T-cell (primary cell): ENCODE measurements around the gene ADGRD1. TPM values are rescaled to one million over a fixed set of nuclear protein-coding genes. Genes with fewer than 3 reads are reported as not detected.

Source experiments
- ATAC-seq, 4 experiments: fragments of 200-7000 bp in 3 of 4; fragments of 150-1000 bp in 1 of 4; cut with Tn5 transposase; replicated peaks in 1 of 4; 1 replicate in 3 of 4; 2 replicates in 1 of 4; pipeline ENCODE4 v1.10.0; 2021; ENCODE audit warnings: moderate library complexity in 3 of 4, mild to moderate bottlenecking in 2 of 4, moderate number of reproducible peaks in 1 of 4
- CTCF ChIA-PET, 2 donors: fragments of 300-600 bp; sonication (Branson Sonifier 250); formaldehyde crosslinking; loops; one replicate each; lab custom pipeline; 2022; ENCODE audit warnings: antibody characterized with exemption in 2 of 2; lab: Charles Lee
- POLR2A ChIA-PET, 2 donors: fragments of 300-600 bp; sonication (Branson Sonifier 250); formaldehyde crosslinking; loops; one replicate each; lab custom pipeline; 2022; ENCODE audit warnings: antibody characterized with exemption in 2 of 2; lab: Charles Lee
- DNase-seq, 35 experiments: peaks; one replicate each; pipeline versions ENCODE4 v3.0.0 to v3.0.0-alpha.2; 2013 to 2023
- H3K27ac ChIP-seq: one replicate; pipeline ENCODE4 v1.5.1; 2013; ENCODE audit warnings: low read length
- H3K27me3 ChIP-seq, 2 experiments: replicated peaks in 1 of 2; 1 replicate in 1 of 2; 2 replicates in 1 of 2; pipeline versions ENCODE4 v1.6.1 to v1.7.0; 2013; ENCODE audit warnings: low read length in 1 of 2, mixed read lengths in 1 of 2; ENCODE audit not compliant: control insufficient read depth in 2 of 2, insufficient read depth in 2 of 2; ENCODE audit errors: extremely low read depth in 1 of 2
- H3K36me3 ChIP-seq, 2 donors: 1 replicate in 1 of 2; 2 replicates in 1 of 2; pipeline versions ENCODE4 v1.6.1 to v1.7.0; 2013; ENCODE audit warnings: low read length in 1 of 2; ENCODE audit not compliant: control insufficient read depth in 2 of 2, insufficient read depth in 1 of 2; ENCODE audit errors: extremely low read depth in 1 of 2
- H3K4me1 ChIP-seq, 2 experiments: 1 replicate in 1 of 2; 2 replicates in 1 of 2; pipeline versions ENCODE4 v1.6.1 to v1.7.0; 2013; ENCODE audit warnings: low read length in 2 of 2, mixed read lengths in 1 of 2; ENCODE audit not compliant: insufficient read depth in 2 of 2, control insufficient read depth in 1 of 2; ENCODE audit errors: extremely low read depth in 1 of 2
- H3K4me3 ChIP-seq, 2 donors: 1 replicate in 1 of 2; 2 replicates in 1 of 2; pipeline versions ENCODE4 v1.5.1 to v1.7.0; 2013; ENCODE audit warnings: mild to moderate bottlenecking in 2 of 2, low read length in 1 of 2, moderate library complexity in 1 of 2; ENCODE audit not compliant: control insufficient read depth in 1 of 2; ENCODE audit errors: extremely low read depth in 1 of 2
- H3K9me3 ChIP-seq: 2 replicates; pipeline ENCODE4 v1.7.0; 2013
- H3K27ac Mint-ChIP-seq, 2 donors: one replicate each; pipeline ENCODE4 v1.8.0; 2020 to 2021; ENCODE audit warnings: mild to moderate bottlenecking in 2 of 2, mixed read lengths in 2 of 2
- H3K27me3 Mint-ChIP-seq, 2 donors: one replicate each; pipeline ENCODE4 v1.8.0; 2021 to 2022; ENCODE audit warnings: mixed read lengths in 2 of 2
- H3K36me3 Mint-ChIP-seq: one replicate; pipeline ENCODE4 v1.8.0; 2021; ENCODE audit warnings: mixed read lengths
- H3K4me1 Mint-ChIP-seq, 3 donors: one replicate each; pipeline ENCODE4 v1.8.0; 2020 to 2022; ENCODE audit warnings: mixed read lengths in 3 of 3, mild to moderate bottlenecking in 1 of 3
- H3K4me3 Mint-ChIP-seq, 3 donors: one replicate each; pipeline ENCODE4 v1.8.0; 2020 to 2022; ENCODE audit warnings: mild to moderate bottlenecking in 3 of 3, mixed read lengths in 3 of 3, moderate library complexity in 3 of 3
- H3K9me3 Mint-ChIP-seq, 3 donors: one replicate each; pipeline ENCODE4 v1.8.0; 2020 to 2022; ENCODE audit warnings: mixed read lengths in 3 of 3
- WGBS: methylation state at CpG from one replicate; pipeline ENCODE4 v1.1.5; 2013; ENCODE audit warnings: missing lambda C conversion rate; ENCODE audit not compliant: insufficient coverage; 5-methylcytosine and 5-hydroxymethylcytosine counted together
- total RNA-seq, 35 experiments: library from RNA in 6 of 35; stranded (reverse) in 6 of 35; fragments of 120-200 nt in 1 of 35; gene quantifications; one replicate each; pipeline versions ENCODE4 v1.2.1 to v1.2.4 and lab custom pipeline; 2013 to 2026

The ADGRD1 gene
- total RNA-seq, 5 donors from 2014 or later (not counting 1 experiment from before 2014, with no cell fraction given) = 0.29 to 1.1 (median 0.43) TPM; not detected in 1

GRCh38 chr12:131049002-131049401 lies 95.3 kb downstream of the ADGRD1 start:
- no peak overlapping the region for H3K4me3 Mint-ChIP-seq
- no peaks in the 10 kb centered on the region for H3K4me1 Mint-ChIP-seq
- H3K36me3 Mint-ChIP-seq = no peaks in the 10 kb centered on the region
- H3K9me3 Mint-ChIP-seq = no peaks in the 10 kb centered on the region
- DNase-seq = no peak
- peaks cover 0 to 5% of the 10 kb centered on the region in 2 experiments for H3K27me3 ChIP-seq
- H3K27ac Mint-ChIP-seq = no peak overlapping the region
- no peak overlapping the region for H3K4me3 ChIP-seq
- H3K27ac ChIP-seq = no peak overlapping the region
- peaks cover 0 to 9% of the 10 kb centered on the region in 2 donors for H3K27me3 Mint-ChIP-seq
- ChIA-PET POLR2A (no interaction called here), CTCF (no interaction called here)
- no peak for ATAC-seq
- no peaks in the 10 kb centered on the region for H3K9me3 ChIP-seq
- WGBS = 93% methylated on average over 11 of the region's 11 CpGs
- H3K36me3 ChIP-seq = no peaks in the 10 kb centered on the region
- H3K4me1 ChIP-seq = no peaks in the 10 kb centered on the region

GRCh38 chr12:131049549-131050339 lies 96.0 kb downstream of the ADGRD1 start:
- Histone ChIP-seq H3K4me1 (no peaks in the 10 kb centered on the region), H3K4me3 (no peak overlapping the region), H3K36me3 (no peaks in the 10 kb centered on the region), H3K27ac (no peak overlapping the region), H3K9me3 (no peaks in the 10 kb centered on the region), H3K27me3 (peaks cover 0 to 11% of the 10 kb centered on the region in 2 experiments)
- Mint-ChIP-seq H3K27me3 (peaks cover 2 to 12% of the 10 kb centered on the region in 2 donors), H3K27ac (no peak overlapping the region), H3K4me3 (no peak overlapping the region), H3K4me1 (no peaks in the 10 kb centered on the region), H3K9me3 (no peaks in the 10 kb centered on the region), H3K36me3 (no peaks in the 10 kb centered on the region)
- DNase-seq = no peak
- no peak for ATAC-seq
- CTCF ChIA-PET = no interaction called here
- WGBS = 80% methylated on average over 22 of the region's 22 CpGs
- POLR2A ChIA-PET = no interaction called here

- H3K4me1 ChIP-seq = no peaks in the 10 kb centered on the region
- peaks cover 0 to 4% (median 0%) of the 10 kb centered on the region in 3 donors for H3K4me1 Mint-ChIP-seq
- no peak overlapping the region for H3K4me3 ChIP-seq
- H3K9me3 ChIP-seq = no peaks in the 10 kb centered on the region
- POLR2A ChIA-PET = no interaction called here
- ATAC-seq = no peak
- H3K36me3 ChIP-seq = no peaks in the 10 kb centered on the region
- CTCF ChIA-PET = no interaction called here
- no peak overlapping the region for H3K4me3 Mint-ChIP-seq
- no peaks in the 10 kb centered on the region for H3K36me3 Mint-ChIP-seq
- no peaks in the 10 kb centered on the region for H3K9me3 Mint-ChIP-seq
- H3K27me3 ChIP-seq = peaks cover 0 to 11% of the 10 kb centered on the region in 2 experiments
- DNase-seq = no peak
- no peak overlapping the region for H3K27ac Mint-ChIP-seq
- peaks cover 10 to 14% of the 10 kb centered on the region in 2 donors for H3K27me3 Mint-ChIP-seq
- H3K27ac ChIP-seq = no peak overlapping the region
- WGBS = 85% methylated on average over 13 of the region's 26 CpGs
Measured at GRCh38 chr12:131050463-131051154, 96.9 kb downstream of the ADGRD1 start.

GRCh38 chr12:131051155-131051473 lies 97.4 kb downstream of the ADGRD1 start:
- Mint-ChIP-seq H3K4me3 (no peak overlapping the region), H3K9me3 (no peaks in the 10 kb centered on the region), H3K36me3 (no peaks in the 10 kb centered on the region), H3K27ac (no peak overlapping the region), H3K27me3 (peaks cover 10 to 14% of the 10 kb centered on the region in 2 donors), H3K4me1 (peaks cover 0 to 6% (median 0%) of the 10 kb centered on the region in 3 donors)
- DNase-seq (no peak), ATAC-seq (no peak)
- ChIA-PET POLR2A (no interaction called here), CTCF (no interaction called here)
- Histone ChIP-seq H3K4me3 (no peak overlapping the region), H3K27ac (no peak overlapping the region), H3K4me1 (no peaks in the 10 kb centered on the region), H3K27me3 (peaks cover 0 to 11% of the 10 kb centered on the region in 2 experiments), H3K36me3 (no peaks in the 10 kb centered on the region), H3K9me3 (no peaks in the 10 kb centered on the region)
- WGBS = 81% methylated on average over 3 of the region's 4 CpGs

GRCh38 chr12:131052063-131052781 lies 98.5 kb downstream of the ADGRD1 start:
- no peak for ATAC-seq
- H3K36me3 ChIP-seq = no peaks in the 10 kb centered on the region
- H3K27me3 ChIP-seq = peaks cover 0 to 19% of the 10 kb centered on the region in 2 experiments
- H3K4me3 ChIP-seq = no peak overlapping the region
- Mint-ChIP-seq H3K4me1 (peaks cover 0 to 6% (median 0%) of the 10 kb centered on the region in 3 donors), H3K36me3 (no peaks in the 10 kb centered on the region), H3K27me3 (peaks cover 14 to 15% of the 10 kb centered on the region in 2 donors), H3K4me3 (no peak overlapping the region), H3K27ac (no peak overlapping the region), H3K9me3 (no peaks in the 10 kb centered on the region)
- no peak for DNase-seq
- WGBS = 77% methylated on average over 11 of the region's 15 CpGs
- H3K27ac ChIP-seq = no peak overlapping the region
- POLR2A ChIA-PET = no interaction called here
- CTCF ChIA-PET = interaction anchor here in 1 of 2 donors (0.6 kb wide), 1 partner anchor 47 kb away, joined by 4 read pairs; no protein-coding TSS in a partner anchor
- no peaks in the 10 kb centered on the region for H3K9me3 ChIP-seq
- H3K4me1 ChIP-seq = no peaks in the 10 kb centered on the region

- Histone ChIP-seq H3K27me3 (peaks cover 0 to 23% of the 10 kb centered on the region in 2 experiments), H3K27ac (no peak overlapping the region), H3K36me3 (no peaks in the 10 kb centered on the region), H3K4me1 (no peaks in the 10 kb centered on the region), H3K9me3 (no peaks in the 10 kb centered on the region), H3K4me3 (no peak overlapping the region)
- peaks cover 0 to 6% (median 0%) of the 10 kb centered on the region in 3 donors for H3K4me1 Mint-ChIP-seq
- CTCF ChIA-PET = no interaction called here
- H3K9me3 Mint-ChIP-seq = no peaks in the 10 kb centered on the region
- no peak overlapping the region for H3K4me3 Mint-ChIP-seq
- DNase-seq = no peak
- 85% methylated on average over 3 of the region's 5 CpGs for WGBS
- H3K36me3 Mint-ChIP-seq = no peaks in the 10 kb centered on the region
- POLR2A ChIA-PET = no interaction called here
- no peak overlapping the region for H3K27ac Mint-ChIP-seq
- H3K27me3 Mint-ChIP-seq = peaks cover 14 to 15% of the 10 kb centered on the region in 2 donors
- no peak for ATAC-seq
Measured at GRCh38 chr12:131052929-131053328, 99.2 kb downstream of the ADGRD1 start.
